DMS153 treated with DMSO at 0.1 percent for 48 hours (cell line): ENCODE results near the gene SSC5D.
"Not testable (repeated sequence)": the region's sequence is repeated elsewhere in the genome, so short reads cannot be mapped to it uniquely, and the experiment has no call there.

Experiments used
- DNase-seq: peaks from one replicate; lab custom pipeline; 2025; ENCODE audit not compliant: unreplicated experiment; lab: John Stamatoyannopoulos, UW

SSC5D gene

DNA sequence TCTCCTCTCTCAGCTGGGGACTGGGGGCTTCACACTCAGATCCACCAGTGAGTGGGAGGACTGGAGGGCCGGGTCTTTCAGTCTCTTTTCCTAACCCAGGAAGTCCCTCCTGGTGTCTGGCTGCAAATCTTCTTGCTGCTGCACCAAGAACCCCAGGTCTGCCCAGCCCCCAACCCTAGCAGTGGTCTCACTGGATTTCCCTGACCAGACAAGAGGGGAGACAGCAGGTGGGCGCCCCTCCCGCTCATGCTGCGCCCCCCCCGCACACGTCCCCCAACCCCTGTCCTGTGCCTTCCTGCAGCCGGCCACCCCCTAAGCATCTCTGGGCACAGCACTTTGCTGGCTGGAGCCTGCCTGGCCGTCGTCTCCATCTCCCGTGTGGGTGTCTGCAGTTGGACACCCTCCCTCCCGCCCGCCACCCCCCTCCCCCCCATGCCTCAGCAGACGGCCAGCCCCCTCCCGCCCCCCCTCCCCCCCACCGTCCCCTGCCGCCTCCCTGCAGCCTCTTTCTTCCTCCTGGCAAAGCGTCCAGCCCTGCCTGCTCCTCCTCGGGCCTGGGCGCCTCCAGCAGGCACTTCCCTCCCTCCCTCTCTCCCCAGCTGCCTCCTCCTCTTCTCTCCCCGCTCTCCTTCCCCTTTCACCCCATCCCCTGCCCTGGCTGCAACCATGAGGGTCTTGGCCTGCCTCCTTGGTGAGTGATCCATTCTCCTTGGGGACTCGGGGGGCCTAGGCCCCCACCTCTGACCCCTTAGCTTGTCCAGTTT is at the start of gene SSC5D:
SSC5D (plus strand) TSS at position 513 of the 764 bp plus-strand sequence; CDS start at position 667, 154 bp downstream.
- DNase-seq: no peak

DNA sequence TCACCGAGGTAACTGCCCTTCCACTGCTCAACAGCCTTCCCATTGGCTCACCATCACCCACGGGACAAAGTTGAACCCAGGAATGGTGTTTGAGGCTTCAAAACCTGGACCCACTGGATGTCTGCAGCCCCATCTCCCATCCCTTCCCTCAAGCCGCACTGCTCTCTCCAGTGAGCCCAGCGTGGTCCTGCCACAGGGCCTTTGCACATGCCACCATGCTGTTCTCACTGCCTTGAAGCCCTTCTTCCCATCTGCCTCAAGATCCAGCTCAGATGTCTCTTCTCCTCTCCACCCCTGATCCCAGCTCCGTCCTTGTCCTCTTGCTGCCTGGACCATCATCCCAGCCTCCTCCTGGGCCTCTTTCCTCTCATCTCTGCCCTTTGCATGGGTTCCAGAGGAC is 49.2 kb upstream of the SSC5D start:
- no peak for DNase-seq

DNA sequence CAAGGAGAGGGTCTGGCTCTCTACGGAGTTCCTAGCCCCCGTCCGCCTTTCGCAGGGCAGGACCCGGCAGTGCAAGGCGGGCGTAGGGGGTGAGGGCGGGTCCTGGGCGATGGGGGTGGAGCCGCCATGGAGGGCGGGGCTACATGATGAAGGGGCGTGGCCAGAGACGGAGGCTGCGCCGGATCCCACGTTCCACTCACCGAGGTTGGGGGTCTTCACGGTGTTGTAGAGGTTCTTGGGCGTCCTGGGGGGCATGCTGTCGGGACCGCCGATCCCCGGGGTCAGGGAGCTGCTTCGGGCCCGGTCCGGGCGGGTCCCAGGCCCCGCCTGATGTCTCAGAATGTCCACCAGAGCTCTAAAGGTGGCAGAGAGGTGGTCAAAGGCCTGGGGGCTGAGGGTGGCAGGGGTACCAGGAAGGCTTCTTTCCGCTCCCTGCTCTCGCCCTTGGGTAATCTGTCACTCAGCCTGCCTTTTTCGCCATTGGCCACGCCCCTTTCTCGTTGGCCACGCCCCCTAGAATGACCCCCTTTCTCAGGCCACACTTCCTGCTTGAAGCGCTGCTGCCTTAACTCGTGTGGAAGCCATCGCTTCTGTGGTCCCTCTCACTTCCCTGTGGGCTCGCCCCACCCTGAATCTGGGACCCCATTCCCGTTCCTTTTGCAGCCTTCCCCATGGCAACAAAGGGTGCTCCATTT is 47.7 kb upstream of the SSC5D start:
- DNase-seq: peak; percentile 16

DNA sequence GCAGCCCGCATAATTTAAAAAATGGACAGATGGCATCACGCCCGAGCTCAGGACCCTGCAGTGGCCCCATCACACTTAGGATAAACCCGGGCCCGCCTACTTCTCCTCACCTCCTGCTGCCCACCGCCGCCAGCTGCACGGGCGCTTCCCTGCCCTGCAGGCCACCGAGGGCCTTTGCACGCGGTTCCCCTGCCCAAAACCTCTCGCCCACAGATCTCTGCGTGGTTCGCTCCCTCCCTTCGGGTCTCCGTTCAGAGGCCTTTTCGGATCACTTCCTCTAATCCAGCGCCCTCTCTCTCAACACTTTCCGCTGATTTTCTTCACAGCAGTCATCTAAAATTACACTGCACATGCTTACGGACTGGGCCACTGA is 46.9 kb upstream of the SSC5D start:
- DNase-seq: no peak

DNA sequence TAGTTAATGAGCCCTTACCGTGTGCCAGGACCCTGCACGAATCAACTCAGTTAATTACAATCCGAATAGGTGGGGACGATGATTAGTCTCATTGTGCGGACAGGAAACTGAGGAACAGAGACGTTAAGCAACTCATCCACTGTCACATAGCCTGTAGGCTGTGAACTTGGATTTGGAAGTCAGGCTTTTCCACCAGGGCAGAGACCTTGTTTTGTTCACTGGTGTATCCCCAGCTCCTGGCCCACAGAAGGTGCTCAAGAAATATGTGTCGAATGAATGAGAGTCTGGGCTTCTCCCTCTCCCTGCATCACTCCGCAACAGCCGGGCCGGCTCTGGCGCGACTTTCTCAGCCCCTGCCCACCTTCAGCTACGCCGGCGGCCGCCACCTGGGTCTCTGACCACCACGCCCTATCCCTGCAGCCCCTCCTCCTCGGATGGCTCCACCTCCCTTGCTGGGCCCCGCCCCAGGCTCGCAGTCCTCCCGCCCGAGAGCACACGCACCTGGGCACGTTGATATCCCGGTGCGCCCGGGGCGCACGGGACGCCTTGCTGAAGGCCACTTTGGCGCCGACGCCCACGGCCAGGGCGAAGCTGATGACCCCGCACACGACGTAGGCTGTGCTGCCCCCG is 46.4 kb upstream of the SSC5D start:
- peak; percentile 34 for DNase-seq

DNA sequence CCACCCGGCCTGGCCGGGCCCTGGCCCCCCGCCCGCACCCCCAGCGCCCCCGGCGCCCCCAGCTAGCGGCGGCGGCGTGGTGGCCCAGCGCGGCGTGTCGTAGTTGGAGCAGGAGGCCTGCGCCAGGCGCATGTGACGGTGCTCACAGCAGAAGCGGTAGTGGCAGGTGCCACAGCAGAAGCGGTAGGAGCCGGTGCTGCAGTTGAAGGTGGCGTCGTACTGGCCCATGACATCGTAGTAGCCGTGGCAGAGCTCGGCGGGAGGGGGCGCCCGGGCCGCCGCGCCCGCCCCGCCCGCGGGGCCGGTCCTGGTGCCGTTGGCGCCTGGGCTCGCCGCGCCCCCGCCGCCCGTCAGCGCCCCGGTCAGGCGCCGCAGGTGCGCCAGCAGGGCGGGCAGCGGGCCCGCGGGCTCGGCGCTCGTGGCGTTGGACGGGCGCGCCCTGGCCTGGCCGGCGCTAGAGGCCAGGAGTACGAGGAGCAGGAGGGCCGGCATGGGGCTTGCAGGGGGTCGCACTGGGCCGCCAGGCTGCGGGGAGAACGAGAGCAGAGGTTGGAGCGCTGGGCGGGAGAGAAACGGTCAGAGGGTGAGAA is 45.8 kb upstream of the SSC5D start:
- peak; percentile 23 for DNase-seq

DNA sequence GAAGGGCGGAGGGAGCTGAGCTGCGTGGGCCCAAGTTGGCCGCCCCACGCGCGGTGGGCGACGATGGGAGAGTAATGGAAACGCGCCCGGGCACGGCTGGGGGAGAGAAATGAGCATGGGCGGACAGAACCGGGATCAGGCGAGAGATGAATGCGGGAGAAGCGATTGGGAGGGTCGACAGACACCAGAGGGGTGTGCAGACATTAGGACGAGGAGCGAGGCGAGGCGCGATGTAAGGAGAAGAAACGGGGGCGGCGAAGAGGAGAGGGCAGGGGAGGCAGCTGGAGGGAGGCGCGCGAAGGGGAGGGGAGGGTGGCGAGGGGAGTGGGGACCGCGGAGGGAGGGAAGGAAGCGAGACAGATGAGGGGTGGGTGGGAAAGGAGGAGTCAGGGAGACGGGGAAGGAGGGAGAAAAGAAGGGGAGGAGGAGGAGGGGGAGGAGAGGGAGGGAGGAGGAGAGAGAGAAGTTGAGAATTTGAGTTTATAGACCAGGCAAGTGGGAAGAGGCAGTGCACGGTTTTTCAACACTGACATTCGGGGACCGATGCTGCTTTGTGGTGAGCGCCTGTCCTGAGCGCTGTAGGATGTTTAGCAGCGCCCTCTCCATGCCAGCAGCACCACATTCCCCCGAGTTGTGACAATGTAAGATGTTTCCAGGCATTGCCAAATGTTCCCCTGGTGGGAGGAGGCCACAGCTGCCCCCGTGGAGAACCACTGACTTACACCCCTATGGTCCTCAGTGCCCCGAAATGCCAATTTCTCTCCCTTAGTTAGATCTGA is 45.0 kb upstream of the SSC5D start, which contains the start of gene SHISA7:
SHISA7 (minus strand) TSS at position 256 of the 779 bp plus-strand sequence. CDS start 437 bp downstream, outside the sequence.
- no peak for DNase-seq

DNA sequence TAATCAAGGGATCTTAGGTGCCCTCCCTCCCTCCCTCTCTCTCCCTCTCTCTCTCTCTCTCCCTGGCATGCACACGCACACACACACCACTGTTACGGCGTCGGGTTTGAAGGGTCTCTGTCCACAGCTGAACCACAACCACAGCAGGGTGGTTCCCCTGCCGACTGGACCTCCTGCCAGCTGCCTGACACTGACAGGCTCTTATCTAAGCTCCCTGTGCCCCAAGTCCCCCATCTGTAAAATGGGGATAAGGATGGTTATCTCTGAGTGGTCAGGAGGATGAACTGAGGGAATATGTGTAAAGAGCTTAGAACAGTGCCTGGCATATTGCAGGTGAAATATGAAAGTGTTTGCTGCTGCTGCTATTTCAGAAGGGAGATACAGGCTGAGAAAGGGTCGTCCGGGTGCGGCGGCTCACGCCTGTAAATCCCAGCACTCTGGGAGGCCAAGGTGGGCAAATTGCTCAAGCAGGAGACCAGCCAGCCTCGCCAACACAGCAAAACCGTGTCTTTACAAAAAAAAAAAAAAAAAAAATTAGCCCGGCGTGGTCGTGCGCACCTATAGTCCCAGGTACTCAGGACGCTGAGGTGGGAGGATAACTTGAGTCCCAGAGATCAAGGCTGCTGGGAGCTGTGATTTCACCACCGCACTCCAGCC is 44.3 kb upstream of the SSC5D start:
- no peak for DNase-seq

DNA sequence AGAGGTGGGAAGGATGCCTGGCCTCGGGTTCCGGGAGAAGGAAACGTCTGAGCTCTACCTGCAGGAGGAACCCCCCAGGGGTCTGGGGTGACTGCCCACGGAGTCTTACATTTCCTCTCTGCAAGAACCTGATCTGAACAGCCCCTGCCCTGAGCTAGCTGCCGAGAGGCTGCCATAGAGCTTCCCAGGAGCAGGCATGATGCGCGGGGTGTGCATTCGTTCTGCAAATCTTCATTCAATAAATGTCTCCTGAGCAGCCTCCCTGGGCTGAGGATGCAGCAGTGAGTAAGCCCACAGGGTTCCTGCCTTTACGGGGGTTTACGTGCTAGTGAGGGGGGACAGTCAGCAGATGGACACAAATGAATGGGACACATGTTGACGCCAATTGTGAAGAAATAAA is 43.6 kb upstream of the SSC5D start:
- DNase-seq: no peak

DNA sequence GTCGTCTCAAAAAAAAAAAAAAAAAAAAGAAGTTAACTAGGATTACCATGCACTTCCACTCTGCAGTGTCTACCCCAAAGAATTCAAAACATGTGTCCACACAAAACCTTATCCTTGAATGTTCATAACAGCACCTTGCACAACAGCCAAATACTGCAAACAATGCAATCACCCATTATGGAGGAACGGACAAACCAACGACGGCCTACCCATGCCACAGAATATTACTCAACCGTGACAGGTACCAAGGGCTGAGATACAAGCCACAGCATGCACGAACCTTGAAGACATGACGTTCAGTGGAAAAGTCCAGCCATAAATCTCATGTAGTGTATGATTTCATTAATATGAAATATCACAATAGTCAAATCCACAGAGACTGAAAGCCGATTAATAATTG is 42.2 kb upstream of the SSC5D start:
- DNase-seq: no peak

DNA sequence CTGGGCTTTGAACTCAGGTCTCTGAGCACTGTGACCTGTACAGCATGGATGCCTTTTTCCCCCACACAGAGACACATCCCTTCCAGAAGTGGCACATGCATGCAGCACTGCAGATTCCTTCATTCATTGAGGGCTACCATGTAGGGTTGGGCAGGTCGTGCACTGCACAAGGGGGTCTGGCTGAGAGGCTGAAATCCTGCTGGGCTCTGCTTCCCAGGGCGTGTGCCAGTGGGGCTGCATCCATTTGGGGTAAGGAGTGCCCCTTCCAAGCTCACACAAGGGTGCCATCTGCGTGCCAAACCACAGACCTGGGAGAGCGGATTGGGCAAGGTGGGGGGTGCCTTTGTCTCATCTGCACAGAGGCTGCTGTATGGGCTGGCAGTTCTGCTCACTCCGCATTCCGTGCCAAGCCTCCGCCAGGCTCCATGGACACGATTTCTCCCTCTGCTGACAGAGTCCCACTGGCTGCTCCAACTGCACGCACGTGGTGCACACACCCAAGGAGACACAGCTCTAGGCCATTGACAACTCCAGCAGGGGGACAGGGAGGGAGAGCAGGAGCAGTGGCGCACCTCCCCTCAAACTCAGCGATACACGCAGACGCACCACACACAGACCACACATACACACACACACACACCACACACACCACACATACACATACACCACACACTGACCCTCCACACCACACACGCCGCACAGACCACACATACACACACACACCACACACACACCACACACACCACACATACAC is 40.6 kb upstream of the SSC5D start:
- no peak for DNase-seq

DNA sequence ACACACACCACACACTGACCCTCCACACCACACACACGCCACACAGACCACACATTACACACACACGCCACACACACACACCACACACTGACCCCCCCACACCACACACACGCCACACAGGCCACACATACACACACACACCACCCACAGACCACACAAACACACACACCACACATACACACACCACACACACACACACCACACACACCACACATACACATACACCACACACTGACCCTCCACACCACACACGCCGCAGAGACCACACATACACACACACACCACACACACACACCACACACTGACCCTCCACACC is 40.1 kb upstream of the SSC5D start:
- not testable (repeated sequence) for DNase-seq

DNA sequence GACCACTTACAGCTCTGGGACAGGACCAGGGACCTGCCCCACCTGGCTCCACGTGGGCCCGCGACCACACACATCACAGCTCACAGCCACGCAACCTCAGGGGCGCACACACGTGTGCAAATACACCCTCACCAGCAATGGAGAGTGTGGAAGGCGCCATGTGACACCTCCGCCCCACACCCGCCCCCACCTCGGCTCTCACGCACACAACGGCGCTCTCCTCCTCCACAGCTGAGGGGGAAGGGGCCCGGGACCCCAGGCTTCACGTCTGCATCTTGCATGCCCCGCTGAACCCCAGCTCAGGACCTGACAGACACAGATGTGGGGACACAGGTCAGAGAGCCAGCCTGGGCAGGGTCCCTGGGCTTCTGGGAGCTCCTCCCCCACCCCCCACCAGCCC is 38.8 kb upstream of the SSC5D start:
- DNase-seq: no peak

DNA sequence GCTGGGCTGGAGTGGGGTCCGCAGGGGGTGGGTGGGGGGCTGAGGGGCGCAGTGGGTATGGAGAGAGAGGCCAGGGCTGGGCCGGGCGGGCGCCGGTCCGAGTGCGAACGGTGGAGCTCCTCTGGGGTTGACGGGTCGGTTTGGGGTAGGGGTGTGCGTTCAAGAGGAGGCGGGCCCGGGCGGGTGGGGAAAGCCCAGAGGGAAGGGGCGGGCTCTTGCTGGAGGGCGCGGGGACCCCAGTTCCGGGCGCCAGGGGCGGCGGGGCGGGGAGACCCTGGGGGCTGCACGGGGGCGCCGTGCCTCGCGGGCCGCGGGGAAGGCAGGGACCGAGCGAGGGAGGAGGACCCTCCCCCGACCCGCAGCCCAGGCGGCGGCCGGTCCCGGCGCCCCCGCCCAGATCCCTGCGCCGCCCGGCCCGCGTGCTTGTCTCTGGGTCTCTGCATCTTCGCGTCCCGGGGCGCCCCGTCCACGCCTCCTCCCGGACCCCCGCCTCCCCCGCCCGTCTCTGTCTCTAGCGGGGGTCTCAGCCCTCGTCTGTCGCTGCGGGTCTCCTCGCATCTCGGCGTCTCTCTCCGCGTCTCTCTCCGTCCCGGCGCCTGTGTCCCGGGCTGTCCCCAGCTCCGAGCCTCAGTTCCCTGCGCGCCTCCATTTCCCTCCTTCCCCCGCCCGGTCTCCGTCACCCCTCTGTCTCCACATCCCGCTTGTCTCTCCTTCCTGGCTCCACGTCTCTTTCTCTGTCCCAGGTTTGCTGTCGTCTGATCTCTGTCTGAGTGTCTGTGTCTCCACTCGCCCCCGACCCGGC is 36.9 kb upstream of the SSC5D start:
- DNase-seq: no peak

DNA sequence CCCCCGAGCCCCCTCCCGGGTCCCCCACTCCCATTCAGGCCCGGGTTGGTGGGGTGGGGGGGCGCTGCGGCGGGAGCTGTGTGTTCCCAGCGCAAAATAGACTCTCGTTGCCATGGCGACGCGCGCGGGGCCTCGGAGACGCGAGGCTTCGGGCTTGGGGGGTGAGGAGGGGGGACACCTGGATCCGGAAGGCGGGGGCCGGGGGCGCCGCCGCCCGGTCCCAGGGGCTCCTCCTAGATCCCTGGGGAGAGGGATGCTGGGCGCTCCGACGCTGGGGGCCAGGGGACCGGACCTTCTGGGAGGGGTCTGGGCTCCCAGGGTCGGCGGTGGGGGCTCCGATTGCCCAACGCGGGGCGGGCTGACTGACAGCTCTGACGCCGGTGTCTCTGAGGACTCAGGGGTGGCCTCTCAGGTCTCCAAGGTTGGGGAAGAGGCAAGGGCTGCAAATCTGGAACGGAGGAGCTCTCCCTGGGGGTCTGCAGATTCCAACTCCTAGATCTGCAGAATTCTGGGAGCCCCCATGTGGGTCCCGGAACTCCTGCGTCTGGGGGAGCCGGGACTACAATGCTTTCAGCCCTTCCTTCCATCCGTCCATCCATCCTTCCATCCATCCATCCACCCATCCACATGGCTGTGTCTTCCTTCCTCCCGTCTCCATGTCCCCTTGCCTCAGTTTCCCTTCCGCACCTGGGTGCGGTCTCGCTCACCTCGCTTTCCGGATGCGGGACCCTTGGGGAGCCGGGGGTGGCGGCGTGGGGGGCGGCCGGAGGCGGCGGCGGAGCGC is 36.1 kb upstream of the SSC5D start:
- DNase-seq: no peak

DNA sequence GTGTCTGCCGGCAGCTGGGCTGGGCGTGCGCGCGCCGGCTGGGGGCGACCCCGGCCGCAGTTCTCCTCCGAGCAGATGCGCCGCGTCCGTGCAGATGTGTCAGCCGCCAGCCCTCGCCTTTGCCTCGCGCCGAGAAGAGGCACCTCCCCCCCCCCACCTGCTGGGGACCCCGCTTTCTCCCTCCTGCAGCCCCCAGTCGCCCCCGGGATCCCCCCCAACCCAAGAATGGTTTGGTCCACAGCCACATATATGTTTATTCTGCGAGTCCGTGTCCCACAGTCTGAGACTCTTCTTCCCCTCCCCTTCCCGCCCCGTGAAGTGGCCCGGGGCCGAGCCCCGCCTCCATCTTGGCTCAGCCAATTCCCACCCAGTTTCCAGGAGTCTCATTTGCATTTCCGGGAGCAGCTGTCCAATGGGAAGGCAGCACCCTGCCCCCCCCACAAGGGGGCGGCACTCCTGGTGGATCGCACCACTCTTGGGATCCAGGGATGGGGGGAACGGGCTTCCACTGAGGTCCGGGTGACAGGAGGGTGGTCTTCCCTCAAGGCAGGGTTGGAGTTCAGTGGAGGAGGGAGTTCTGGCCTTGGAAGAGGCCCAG is 35.4 kb upstream of the SSC5D start:
- DNase-seq: peak; percentile 66

DNA sequence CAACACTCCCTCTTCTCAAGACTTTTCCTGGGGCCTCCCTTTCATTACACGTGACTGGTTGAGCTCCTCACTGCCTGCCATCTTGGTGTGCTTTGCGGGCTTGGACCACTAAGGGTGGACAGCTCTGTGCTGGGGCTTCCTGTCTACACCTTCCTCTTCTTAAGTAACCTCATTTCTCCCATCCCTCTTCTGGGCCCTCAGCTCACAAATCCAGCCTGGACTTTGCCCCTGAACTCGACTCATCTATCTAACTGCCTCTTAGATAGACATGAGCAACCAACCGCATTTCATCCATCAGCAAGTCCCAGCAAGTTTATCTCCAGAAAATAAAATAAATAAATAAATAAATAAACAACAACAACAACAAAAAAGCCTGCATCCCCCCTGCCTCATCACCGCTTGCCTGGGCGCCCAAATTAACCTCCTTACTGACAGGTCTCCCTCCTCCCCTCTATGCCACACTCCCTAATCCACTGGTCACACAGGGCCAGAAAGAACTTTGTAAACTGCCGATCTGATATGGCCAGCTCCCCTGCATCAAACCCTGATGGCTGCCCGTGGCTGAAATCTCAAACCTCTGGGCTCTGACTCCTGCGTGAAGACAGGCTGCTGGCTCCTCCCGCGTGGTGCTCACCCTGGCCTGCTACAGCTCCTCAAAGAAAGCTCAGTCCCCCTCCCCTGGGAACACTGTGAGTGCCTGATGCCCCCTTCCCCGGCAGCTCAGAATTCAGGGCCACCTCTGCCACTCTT is 34.5 kb upstream of the SSC5D start:
- no peak for DNase-seq
